ENCODE data around the gene HELZ2.
"Not testable (repeated sequence)": the region's sequence is repeated elsewhere in the genome, so short reads cannot be mapped to it uniquely, and the experiment has no call there.

Gene HELZ2

DNA sequence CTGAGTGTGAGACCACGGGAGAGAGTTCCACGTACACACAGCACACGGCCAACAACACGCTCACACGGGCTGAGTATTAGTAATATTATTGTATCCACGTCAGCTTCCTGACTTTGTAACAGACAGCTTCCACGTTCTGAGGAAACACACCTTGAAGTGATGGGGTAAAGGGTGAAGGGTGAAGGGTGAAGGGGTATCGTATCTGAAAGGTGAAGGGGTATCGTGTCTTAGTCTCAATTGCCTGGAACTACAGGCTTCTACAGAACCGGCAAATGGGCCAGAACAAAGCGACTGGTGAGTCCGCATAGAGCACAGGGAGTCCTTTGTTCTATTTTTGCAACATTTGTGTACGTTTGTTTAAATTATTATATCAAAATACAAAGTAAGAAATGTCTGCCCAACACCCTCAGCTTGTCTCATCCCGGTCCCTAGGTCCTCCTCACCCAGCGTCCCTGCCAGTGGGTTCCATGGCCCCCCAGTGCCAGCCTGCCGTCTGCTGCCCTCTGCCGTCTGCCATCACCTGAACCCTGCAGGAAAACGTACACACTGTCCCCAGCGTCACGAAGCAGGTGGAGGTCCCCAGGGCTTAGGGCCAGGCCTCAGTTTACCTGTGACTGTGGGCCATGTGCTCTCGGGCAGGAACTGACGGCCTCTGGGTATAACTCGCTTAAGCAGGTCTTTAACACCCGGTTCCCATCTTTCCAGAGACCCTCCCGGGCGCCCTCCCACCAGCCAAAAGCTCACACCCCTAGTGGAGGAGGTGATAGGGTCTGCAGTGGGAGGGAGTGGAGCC lies 4.4 kb upstream of the HELZ2 start:
- FAIRE-seq, result no peak

DNA sequence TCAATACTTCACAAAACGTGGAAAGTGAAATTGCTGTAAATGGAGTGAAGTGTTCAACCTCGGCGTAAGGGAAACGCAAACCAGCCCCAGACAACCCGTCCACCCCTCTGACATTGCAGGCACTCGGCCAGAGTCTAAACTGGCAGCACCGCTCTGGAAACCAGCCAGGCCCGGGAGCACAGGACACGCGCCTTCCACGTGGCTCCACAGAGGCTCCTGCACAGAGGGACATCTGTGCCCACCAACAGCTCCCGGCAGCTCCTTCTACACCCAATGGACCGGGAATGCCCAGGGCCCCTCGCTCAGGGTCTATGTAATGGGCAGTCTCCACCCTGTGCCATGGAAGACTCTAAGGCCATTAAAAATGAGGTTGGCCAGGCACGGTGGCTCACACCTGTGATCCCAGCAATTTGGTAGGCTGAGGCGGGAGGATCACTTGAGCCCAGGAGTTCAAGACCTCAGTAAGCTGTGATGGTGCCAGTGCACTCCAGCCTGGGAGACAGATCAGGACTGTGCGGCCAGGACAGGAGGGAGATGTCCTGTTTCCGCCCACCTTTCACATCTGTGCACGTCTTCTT lies 3.4 kb upstream of the HELZ2 start:
- FAIRE-seq, result no peak

DNA sequence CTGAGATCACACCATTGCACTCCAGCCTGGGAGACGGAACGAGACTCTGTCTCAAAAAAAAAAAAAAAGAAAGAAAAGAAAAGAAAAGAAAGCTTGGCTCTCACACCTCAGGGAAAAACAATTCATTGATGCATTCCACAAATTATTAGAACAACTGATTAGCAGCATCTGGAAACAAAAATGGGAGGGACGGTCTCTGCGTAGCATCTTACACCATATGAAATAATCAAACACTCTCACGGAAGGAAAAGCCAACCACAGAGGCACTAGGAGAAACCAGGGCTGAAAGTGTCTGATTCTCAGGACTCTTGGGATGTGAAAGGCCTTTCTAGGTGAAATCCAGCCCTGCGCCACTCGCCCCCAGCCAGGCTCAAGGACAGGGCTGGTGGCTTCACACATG lies 2.3 kb upstream of the HELZ2 start:
- FAIRE-seq, result no peak

DNA sequence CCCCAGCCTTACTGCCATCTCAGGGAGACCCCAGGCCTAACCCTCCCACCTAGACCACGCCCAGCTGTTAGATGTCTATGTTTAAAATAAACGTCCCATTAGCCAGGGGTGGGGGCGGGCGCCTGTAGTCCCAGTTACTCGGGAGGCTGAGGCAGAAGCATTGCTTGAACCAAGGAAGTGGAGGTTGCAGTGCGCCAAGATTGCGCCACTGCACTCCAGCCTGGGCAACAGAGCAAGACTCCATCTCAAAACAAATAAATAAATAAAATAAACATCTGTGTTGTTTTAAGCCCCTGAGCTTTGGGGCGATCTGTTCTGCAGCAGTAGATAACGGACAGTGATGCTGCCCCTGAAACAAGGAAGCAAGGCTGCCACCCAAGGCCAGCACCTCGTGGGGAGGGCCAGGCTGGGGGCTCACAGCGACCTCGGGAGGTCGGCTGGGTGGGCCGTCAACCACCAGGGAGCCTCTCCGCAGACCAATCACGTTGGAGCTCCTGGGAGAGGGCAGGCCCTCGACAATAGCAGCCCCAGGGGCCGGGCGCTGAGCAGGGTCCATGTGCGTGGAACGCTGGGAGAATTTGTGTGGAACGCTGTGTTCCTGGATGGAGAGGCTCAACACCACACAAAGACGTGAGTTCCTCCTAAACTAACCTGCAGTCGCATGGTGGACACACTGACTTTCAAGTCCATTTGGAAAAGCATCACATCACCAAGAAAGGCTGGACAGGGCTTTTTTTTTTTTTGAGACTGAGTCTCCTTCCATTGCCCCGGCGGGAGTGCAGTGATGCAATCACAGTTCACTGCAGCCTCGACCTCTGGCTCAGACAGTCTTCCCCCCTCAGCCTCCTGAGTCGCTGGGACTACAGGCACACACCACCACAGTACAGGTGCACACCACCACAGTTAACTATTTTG lies 1.0 kb upstream of the HELZ2 start:
- FAIRE-seq, result no peak

DNA sequence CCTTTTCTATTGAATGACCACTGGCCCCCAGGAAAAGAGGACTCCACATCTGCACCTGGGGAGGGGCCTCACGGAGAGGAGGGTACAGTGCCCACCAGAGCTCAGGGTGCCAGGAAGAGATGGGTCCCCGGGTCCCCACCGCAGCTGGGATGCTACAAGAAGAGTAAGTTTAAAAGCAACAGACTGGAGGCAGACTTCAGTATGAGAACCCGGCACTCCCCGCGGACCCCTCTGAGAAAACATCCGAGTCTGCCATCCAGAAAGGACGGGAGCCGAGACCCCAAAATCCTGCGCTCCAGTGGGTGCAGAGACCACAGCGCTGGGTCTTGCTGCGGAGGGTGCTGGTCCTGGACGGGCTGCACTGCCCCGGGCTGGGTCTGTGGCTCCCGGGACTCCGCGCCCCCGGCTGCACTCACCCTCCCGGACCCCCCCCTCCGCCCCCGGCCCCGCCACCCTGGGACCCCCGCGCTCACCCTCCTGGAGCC lies 350 bp downstream of the HELZ2 start:
- FAIRE-seq, result no peak

DNA sequence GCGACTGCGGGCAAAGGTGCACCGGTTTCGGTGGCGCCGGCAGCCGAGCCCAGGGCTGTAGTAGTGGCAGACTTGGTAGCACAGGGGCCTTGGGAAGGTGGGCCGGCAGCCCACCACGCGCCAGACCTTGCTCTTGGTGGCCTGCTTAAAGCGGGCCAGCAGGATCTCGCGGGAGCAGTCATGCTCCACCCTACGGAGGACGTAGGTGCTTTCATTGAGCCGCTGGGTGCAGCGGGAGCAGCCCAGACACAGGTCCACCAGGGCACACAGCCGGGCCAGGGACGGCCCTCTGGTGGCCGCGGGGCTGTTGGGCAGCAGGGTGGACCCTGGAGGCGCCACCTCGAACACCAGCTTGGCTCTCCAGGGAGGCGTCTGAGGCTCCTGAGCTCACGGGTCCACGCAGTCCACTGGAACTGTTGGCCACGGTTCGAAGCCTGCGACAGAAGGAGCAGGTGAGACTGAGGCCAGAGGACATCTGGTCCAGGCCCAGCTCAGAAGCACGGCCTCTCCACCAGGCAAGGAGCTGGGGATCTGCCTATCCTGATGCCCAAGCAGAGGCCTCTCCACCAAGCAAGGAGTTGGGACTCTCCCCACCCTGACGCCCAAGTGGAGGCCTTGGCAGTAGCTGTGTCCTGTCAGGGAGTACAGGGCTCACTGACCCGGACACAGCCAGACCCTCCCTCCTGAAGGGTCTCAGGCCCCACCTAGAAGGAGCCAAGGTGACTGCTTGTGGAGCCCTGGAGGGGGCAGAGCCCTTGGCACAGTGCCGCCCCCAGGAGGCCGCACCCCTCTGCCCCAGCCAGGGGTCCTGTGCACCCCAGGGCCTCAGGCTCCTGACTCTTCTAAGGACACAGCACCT lies 1.0 kb downstream of the HELZ2 start:
- FAIRE-seq, result no peak

DNA sequence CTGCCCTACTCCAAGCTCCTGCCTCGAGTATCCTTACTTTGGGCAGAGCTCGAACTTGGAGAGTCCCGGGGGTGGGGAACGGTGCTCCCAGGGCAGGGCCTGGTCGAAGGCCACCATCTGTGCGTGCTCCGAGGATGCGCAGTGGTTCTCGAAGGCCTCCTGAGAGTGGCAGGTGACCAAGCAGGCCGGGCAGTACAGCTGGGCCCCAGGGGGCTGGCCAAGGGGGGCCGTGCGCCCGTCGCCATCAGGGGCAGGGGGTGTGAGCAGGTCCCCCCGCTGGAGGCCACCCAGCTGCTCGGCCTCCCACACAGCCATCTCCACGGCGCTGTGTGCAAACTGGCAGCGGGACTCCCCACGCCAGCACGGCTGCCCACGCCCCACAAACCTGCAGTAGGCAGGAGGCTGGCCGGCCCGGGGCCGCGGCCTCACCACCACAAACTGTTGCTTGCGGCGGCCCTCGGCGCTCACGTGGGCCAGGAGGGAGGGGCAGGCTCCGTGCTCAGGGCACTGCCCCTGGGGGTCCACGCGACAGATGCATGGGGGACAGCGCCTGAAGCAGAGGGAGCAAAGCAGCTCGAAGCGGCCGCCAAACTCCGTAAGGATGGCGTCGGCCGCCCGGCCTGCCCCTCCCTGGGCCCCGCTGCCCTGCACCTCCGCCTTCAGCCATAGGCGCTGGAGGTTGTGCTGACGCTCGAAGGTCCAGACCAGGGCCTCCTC lies 1.8 kb downstream of the HELZ2 start:
- FAIRE-seq, result no peak

DNA sequence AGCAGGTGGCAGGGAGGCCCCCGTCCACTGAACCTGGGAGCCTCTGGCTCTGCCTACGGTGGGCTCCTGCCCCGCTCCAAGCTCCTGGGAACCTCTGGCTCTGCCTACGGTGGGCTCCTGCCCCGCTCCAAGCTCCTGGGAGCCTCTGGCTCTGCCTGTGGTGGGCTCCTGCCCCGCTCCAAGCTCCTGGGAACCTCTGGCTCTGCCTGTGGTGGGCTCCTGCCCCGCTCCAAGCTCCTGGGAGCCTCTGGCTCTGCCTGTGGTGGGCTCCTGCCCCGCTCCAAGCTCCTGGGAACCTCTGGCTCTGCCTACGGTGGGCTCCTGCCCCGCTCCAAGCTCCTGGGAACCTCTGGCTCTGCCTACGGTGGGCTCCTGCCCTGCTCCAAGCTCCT lies 3.0 kb downstream of the HELZ2 start:
- FAIRE-seq, result not testable (repeated sequence)

DNA sequence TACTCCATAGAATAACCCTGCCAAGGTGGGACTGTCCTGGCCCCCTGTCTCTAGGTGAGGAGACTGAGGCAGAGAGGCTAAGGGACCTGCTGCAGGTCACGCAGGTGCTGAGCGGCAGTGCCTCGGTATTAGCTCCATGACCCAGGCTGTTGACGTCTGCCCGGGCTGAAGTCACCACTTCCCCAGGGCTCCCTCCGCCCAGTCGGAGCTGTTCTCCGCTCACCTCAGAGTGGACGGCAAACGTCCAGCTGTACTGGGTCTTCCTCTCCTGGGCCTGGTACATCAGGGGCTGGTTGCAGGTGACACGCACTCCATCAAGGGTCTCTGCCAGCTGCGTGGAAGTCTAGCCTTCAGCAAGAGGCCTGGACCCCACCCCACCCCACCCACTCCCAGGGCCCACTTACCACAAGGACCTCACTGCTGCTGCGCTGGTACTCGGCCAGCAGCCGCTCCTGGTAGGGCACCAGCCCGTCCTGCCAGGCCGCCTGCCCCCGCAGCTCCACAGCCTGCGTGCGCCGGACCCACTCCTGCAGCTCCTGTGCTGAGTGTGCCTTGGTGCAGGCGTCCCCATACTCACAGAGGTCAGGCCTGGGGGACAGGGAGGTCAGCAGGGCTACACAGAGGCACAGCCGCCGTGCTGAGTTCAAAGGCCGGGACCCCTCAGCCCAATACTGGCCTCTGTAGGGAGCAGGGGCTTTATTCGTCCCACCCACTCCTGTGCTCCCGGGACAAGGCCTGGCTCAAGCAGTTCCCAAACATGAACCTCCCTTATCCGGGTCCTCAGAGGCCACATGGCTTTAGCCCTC lies 3.6 kb downstream of the HELZ2 start:
- FAIRE-seq, result no peak

DNA sequence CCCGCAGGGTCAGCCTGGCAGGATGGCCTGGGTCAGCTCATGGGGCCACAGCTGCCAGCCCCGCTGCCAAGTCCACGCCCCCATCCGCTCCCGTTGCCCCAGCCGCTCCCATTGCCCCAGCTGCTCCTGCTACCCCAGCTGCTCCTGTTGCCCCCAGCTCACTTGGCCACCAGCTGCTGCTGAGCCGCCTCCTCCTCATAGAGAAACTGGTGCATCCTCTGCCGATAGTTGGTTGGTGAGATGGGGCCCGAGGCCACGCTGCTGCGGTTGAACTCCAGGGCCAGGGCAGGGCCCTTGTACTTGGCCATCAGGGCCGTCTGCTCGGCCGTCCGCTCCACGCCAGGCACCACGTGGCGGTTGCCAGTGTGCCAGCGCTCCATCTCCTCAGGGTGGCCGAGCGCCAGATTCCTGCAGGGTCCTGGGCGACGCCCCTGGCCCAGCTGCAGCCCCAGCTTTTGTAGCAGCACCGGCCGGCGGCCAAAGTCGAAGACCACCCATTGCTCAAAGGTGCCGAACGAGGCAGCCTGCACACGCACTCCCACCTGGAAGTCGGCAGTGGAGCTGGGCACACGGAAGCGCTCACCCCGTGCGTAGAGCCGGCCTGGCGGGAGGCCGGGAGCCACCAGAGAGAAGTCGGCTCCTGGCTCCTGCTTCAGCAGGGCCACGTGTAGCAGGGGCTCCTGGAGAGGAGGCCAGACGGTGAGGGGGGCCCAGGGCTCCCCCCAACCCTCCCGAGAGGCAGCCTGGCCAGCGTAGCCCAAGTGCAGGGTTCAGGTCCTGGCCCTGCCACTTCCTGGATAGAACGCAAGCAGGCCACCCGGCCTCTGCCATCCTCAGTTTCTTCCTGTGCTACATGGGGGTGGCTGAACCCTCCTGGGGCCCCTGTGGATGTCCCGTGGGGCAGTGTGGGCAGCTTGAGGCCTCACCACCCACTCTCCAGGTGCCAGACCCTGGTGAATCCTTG lies 4.8 kb downstream of the HELZ2 start:
- no peak for FAIRE-seq

DNA sequence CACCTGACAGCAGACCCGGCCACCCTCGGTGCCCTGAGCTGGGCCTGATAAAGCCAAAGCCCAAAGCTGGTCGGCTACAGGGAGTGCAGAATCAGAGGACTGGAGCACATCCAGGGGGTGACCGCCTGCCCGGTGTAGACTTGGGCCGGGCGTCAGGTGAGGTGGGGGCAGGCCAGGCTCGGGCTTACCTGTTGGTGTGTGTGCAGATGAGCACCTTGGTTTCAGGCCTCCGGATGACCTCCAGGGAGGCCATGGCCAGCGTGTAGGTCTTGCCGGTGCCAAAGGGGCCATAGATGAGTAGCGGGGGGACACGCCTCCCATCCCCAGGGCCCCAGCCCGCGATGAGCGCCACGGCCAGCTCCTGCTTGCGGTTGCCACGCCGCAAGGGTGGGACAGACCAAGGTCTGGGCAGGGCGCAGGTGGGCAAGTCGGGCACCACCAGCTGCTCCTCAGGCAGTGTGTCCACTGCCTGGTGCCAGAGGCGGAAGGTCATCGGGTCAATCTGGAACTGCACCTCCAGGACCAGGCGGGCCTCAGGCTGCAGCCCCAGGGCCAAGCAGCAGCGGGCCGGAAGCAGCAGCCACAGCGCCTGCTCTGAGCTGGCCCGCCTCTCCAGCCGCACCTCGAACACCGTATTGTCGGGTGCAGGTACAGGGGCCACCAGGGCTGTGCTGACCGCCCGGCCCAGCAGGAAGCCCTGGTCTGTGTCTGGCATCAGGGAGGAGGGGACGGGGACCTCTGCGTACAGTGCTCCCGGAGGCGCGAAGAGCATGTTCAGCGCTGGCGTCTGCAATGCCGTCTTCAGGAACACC lies 5.7 kb downstream of the HELZ2 start:
- FAIRE-seq, result no peak

DNA sequence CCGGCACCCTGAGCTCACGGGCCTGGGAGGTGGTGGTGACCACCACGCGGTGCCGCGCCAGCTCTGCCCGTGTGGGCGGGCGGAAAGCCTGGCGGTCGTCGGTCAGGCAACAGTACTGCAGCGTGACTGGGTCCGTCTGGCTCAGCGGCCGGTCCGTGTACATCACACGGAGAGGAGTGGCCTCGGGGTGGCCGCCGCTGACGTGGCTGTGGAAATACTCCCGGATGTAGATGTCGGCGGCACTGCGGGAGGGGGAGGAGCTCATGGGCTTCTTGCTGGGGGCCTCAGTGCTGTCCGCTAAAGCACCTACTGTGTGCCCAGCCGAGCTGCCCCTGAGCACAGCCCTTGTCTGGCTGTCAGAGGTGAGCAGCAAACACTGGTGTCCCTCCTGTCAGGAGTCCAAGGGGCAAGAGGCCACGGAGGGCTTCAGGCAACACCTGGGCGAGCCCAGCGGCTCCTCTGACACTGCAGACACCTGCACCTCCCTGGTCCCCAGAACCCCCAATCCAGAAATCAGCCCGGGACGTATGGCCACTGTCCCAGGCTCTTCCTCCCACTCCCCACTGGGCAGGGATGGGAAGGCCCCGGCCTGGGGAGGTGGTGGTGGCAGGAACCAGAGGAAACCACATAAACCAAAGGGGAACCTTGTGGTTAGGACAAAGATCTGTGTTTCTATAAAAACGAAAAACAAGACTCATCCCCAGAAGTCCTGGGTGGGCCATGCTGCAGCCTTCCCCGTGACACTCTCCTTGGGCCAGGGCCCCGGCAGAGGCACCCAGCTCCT lies 6.5 kb downstream of the HELZ2 start:
- FAIRE-seq, result no peak

DNA sequence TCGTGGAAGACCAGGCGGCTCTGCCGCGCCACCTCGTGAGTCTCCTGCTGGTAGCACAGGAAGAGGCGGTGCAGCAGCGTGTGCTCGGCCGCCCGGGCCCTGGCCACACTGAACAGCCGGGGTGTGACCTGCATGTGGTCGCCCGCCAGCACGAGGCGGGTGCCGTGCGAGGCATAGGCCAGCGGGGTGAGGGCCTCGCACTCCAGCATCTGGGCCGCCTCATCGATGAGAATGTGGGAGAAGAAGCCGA lies 7.0 kb downstream of the HELZ2 start:
- FAIRE-seq, result no peak

DNA sequence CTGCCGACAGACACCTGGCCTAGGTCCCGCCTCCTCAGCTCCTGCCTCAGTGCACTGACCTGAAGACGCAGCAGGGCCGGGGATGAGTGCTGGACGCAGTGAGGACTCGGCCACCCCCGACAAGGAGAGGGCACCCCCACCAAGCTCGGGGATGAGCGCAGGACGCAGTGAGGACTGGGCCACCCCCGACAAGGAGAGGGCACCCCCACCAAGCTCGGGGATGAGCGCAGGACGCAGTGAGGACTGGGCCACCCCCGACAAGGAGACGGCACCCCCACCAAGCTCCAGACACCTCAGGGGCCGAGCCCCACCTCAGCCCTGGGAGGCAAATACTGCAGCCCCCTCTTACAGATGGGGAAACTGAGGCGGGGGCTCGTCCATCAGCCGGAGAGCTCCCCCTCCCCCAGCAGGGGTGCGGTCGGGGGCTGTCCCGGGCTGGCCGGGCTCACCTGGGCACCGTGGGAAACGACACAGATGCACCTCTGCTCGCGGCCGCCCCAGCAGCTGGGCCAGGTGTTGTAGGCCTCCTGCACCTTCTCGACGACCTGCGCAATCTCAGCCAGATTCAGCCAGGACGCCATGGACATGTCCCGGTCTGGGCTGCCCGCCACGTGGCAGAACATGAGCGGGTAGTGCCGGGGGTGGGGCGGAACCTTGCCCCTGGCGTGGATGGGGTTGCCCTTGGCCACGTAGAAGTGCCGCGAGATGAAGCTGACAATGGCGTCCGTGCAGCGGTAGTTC lies 7.5 kb downstream of the HELZ2 start:
- FAIRE-seq, result no peak

DNA sequence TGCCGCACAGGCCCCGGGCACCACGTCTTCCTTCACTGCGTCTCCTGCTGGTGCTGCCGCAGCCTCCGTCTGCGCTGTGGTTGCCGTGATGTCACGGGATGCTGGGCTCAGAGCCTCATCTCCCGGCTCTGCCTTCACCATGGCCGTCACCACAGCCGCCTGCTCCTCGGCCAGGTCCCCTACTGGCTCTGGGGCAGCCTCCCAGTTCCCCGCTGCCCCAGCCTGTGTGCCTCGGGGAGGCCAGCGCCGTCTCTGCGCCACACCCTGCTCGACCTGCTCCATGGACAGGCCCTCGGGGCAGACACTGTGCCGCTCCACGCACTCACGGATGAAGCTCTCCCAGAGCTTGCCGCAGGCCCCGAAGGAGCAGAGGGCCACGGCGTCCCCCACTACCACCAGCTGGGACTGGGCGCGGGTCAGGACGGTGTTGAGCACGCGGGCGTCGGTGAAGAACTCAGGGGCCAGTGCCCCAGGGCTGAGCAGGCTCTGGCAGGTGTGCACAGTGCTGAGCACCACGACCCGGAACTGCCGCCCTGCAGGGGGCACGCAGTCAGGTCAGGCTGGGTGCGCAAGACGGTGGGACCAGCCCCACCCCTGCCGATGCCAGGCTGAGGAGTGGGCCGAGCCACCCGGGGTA lies 8.2 kb downstream of the HELZ2 start:
- no peak for FAIRE-seq

DNA sequence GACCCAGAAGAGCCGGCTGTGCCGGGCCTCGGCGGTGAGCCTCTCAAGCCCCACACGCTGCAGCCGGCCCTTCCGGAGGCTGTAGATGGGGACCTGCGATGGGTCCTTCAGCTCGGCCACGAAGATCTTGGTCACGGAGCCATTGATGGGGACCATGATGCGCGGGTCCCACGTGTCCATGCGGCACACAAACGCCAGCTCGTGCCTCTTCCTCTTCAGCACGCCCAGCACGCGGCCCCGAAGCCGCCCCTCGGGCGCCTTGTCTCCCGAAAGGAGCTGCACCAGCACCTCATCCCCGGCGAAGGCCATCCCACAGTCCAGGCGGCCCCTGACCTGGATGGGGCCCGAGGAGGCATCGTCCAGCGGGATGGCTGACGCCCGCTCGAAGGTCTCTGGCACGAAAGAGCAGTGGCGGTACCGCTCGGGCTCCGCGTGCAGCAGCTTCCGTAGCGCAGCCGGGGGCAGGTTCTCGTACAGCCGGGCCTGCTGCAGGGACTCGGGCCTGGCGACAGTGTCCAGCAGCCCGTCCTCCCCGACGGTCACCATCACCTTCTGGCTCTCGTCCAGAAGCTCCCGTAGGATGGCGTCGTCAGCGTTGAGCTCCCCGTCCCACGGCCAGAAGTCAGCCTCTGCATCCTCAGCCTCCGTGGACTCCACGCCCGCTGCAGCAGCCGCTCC lies 8.9 kb downstream of the HELZ2 start:
- FAIRE-seq, result no peak

Data from islet of Langerhans (tissue), 1 donor.